Ishikawa (cell line): ENCODE measurements around the gene ULK4.

ENCODE experiments used
- EP300 ChIP-seq: IDR thresholded peaks from 2 replicates; pipeline ENCODE4 v1.6.1; 2012; ENCODE audit warnings: borderline replicate concordance
- TAF1 ChIP-seq: IDR thresholded peaks from 2 replicates; pipeline ENCODE4 v1.6.1; 2012; ENCODE audit warnings: low read depth, mild to moderate bottlenecking

GRCh38 chr3:41205591-41205990 is 756.3 kb downstream of the ULK4 start:
- TF ChIP-seq TAF1 (no peak), EP300 (no peak)
